Germinal center (tissue), 1 donor: ENCODE results near the gene GPR32.
"Not testable (repeated sequence)": the region's sequence is repeated elsewhere in the genome, so short reads cannot be mapped to it uniquely, and the experiment has no call there.

Experiments
- DNase-seq: peaks from one replicate; pipeline ENCODE4 v3.0.0; 2012; ENCODE audit warnings: mixed read lengths, low spot score

GPR32 gene

DNA sequence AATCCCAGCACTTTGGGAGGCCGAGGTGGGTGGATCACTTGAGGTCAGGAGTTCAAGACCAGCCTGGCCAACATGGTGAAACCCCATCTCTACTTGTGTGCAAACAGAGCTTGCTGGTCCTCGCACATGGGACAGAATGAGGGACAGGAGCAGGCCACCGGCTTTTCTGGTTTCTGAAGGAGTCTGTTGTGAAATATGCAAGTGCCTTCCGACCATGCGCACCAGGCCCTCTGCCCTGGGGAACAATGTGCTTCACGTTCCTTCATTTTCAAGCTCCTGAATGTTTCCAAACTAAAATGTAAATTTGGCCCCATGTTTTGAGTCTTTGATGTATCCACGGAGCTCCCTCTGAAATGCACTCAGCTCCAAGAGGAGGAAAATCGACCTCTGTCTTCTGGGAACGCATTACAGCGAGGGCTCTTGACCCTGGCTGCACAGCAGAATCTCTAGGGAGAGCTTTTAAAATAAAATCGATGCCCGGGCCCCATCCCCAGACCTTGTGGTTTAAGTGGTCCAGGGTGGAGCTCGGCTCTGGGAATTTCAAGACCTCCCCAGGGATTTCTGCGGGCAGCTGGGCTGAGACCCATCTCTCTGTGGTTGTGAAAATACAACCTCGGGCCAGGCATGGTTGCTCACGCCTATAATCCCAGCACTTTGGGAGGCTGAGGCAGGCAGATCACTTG is 10.6 kb downstream of the GPR32 start:
- DNase-seq, result no peak

- DNase-seq, result not testable (repeated sequence)
These were observed 13.5 kb downstream of the GPR32 start for GRCh38 chr19:50783848-50784152.

DNA sequence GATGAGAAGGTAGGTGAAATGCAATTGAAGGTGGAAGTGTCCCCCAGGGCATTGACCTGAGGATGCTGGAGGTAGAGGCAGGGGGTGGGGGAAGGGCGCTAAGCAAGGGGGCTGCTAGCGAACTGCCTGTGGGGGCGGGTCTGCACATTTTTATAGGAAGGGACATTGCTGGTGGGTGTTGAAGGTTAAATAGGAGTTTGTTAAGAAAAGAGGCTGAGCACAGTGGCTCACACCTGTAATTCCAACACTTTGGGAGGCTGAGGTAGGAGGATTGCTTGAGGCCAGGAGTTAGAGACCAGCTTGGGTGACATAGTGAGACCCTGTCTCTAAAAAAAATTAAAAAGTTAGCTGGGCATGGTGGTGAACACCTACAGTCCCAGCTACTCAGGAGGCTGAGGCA is 14.4 kb downstream of the GPR32 start:
- no peak for DNase-seq

GRCh38 chr19:50785329-50785728 is 15.1 kb downstream of the GPR32 start:
- DNase-seq, result no peak

DNA sequence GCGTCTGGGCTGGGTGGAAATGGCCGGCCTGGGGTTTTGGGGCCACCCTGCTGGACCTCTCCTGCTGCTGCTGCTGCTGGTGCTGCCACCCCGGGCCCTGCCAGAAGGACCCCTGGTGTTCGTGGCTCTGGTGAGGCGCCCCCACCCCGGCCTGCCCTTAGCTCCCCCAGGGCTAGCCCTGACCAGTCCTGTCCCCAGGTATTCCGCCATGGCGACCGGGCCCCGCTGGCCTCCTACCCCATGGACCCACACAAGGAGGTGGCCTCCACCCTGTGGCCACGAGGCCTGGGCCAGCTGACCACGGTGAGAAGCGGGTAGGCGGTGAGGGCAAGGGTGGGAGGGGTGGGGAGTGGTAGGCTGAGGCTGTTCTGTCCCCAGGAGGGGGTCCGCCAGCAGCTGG is 20.1 kb downstream of the GPR32 start, which contains the start of gene ACP4:
Gene ACP4 (plus strand): TSS at position 20 of the 400 bp plus-strand sequence. CDS start 0 bp downstream, at position 20.
- DNase-seq, result no peak

- DNase-seq, result no peak
These were observed 20.7 kb downstream of the GPR32 start for GRCh38 chr19:50790922-50791467.

GRCh38 chr19:50791594-50792271 is 21.5 kb downstream of the GPR32 start:
- DNase-seq, result no peak

DNA sequence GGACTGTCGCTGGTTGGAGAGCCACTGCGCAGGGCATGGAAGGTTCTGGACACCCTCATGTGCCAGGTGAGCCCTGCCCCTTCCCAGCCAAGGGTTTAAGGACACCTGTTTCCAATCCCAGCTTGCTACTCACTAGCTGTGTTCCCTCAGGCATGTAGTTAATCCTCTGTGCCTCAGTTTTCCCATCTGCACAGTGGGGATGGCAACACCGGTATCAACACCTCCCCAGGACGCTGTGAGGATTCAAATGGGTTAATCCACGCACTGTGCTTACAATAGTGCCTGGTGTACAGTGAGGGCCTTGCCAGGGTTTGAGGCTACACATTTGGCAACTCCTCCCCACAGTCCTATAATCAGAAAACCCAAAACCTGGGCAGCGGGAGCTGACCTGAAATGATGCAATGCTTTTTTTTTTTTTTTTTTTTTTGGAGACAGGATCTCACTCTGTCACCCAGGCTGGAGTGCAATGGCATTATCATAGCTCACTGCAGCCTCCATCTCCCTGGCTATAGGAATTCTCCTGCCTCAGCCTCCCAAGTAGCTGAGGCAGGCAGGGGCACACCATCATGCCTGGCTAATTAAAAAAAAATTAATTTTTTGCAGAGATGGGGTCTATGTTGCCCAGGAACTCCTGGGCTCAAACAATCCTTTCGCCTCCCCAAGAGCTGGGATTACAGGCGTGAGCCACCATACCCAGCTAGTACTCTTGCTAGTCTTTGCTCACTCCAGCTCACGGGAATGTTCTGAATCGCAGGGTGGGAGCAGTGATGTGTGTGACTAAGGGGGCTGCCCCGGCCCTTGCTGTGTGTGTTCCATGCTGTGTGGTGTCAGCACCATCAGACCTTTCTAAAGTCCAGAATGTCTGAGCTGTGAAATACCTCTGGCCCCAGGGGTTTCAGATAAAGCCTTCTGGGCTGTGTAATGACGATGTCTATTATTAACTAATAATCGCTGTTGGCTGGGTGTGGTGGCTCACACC is 22.3 kb downstream of the GPR32 start:
- DNase-seq, result no peak

GRCh38 chr19:50793558-50794065 is 23.3 kb downstream of the GPR32 start:
- no peak for DNase-seq

GRCh38 chr19:50794074-50794875 is 24.0 kb downstream of the GPR32 start:
- DNase-seq, result no peak

DNA sequence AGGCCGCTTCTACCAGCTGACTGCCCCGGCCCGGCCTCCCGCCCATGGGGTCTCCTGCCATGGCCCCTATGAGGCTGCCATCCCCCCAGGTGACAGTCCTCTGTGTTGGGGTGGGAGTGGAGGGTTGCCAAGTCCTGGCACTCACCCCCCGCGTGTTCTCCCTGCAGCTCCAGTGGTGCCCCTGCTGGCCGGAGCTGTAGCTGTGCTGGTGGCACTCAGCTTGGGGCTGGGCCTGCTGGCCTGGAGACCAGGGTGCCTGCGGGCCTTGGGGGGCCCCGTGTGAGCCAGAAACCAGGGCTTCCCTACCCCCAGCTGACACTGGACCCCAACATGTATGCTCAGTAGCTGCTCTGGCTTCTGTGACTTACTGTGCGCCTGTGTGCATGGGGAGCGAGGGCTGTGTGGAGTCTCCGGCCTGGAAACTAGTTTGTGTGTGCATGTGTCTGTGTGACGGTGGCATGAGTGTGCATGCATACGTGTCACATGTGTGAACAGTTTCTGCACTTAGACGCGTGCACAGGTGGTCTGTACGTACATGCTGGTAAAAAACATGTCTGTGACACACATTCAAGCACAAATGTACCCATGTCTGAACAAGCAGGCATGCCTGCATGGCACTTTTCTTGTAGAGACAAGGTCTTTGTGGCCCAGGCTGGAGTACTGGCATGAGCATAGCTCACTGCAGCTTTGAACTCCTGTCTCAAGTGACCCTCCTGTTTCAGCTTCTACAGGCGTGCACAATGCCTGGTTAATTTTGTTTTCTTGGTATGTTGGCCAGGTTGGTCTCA is 24.8 kb downstream of the GPR32 start:
- DNase-seq, result no peak

DNA sequence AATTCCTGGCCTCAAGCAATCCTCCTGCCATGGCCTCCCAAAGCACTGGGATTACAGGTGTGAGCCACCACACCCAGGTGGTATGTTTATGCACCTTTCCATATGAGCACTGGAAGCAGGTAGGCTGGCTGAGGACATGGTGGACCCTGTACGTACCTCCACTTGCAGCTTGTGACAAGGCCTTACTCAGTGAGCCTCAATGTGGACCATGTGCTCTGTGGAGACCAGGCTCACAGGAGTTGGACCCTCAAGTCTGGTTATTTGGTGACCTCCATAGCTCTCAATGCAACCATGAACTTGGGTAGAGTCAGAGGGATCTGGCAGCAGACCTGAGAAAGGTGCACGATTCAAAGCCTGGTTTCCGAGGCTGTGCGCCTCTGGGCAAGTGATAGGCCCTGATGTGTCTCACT is 25.4 kb downstream of the GPR32 start:
- no peak for DNase-seq

- DNase-seq, result no peak
These were observed 25.9 kb downstream of the GPR32 start for GRCh38 chr19:50796128-50796633.

DNA sequence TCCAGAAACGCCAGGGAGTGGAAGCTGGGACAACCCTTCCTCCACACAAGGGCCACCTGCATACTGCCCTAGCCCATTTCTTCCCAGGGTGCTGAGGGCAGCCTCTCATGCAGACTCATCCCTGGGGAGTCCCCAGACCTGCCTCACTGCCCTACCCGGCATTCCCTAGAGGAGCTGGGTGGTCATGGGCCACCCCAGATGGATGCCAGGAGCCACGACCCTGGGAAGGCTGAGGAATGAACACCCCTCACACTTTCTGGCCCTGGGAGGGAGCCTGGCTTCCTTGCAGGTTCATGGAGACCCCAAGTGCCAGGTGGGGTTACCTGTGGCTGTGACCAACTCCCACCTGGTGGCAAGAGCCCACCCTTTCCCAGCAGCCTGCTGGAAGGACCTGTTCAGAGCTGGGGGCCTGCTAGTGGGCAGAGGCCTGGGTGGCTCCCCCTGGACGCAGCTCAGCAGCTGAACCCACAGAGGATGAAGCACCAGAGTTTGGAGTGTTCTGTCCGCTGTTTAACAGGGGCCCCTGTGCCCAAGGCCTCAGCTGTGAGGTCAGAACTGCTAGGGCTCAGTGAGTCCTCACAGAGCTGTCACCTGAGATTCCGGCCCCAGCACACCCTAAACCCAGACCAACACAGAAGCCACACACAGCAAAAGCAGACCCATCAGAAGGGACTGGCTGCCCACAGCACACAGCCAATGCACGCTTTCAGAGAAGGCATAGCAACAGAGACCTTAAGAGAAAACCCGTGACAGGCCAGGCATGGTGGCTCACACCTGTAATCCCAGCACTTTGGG is 26.6 kb downstream of the GPR32 start:
- DNase-seq, result no peak

- DNase-seq, result no peak
These were observed 27.1 kb downstream of the GPR32 start for GRCh38 chr19:50797429-50797780.

DNA sequence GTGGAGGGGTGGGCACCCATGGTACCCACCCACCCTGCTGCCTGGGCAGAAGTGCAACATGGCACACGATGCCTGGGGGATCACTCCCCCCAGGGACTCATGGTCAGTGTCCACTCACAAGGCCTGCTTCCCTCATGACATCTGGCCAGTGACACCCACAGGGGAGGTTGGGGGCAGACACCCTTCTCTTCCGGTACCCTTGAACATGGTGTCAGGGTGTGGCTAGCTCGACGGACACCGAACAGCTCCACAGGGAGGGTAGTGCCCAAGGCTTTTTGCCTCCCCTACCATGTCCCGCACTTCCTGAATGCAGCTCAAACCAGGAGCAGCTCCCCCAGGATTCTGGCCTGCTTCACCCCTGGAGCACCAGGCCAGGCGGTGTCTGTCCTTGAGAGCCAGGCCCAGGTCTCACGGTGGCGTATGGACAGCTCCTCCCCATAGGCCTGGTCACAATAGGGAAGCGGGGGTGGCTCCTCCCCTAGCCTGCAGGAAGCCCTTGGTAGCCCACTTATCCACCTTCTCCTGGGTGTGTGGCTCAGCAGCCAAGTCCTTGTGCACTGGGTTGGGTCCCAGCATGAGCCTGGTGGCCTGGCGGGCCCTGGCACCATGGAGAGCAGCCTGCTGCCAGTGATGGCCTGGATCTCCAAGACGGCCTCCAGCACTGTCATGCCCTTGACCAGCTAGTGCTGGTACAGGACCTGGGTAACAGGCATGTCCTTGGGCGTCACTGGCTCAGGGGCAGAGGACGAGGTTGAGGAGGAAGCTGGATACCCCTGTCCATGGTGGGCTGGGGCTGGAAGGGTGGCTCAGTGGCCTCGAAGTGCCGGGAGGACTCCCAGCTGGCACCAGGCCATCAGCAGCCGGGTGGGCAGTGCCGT is 27.8 kb downstream of the GPR32 start:
- DNase-seq, result no peak

- DNase-seq, result no peak
These were observed 28.6 kb downstream of the GPR32 start for GRCh38 chr19:50798659-50799546.

DNA sequence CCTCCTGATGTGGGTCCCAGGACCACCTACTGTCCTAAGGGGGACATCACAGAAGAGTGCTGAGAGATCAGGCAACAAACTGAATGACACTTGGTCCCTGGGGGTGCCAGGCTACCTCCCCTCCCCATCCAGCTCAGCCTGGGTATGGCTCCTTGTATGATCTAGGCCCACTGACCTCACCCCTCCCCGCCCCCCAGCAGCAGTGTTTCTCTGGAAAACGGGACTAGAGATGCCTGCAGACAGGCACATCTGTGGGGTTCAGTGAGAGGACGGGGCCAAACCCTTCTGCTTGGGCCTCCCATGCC is 29.2 kb downstream of the GPR32 start:
- DNase-seq, result no peak
